Endothelial cell of umbilical vein (primary cell): ENCODE data around the gene SCGB3A1. TPM values are rescaled to one million over a fixed set of nuclear protein-coding genes. Genes with fewer than 3 reads are reported as not detected.

Experiments
- BruUV-seq: library from RNA; stranded (reverse); fragments of 400-500 nt; replicated peaks from 2 replicates; lab custom pipeline; 2021; lab: Mats Ljungman, UMichigan
- CTCF ChIA-PET: fragments of 300-600, 350-600 bp; sonication (Branson Sonifier 250); formaldehyde crosslinking; loops from one replicate; lab custom pipeline; 2021; ENCODE audit warnings: antibody characterized with exemption, inconsistent platforms; lab: Charles Lee
- POLR2A ChIA-PET: fragments of 300-600, 350-600 bp; sonication (Branson Sonifier 250); formaldehyde crosslinking; loops from one replicate; lab custom pipeline; 2021; ENCODE audit warnings: antibody characterized with exemption, inconsistent platforms; lab: Charles Lee
- DNase-seq: peaks from one replicate; pipeline ENCODE4 v3.0.0-alpha.2; 2011; ENCODE audit warnings: low read depth, low spot score
- FAIRE-seq: peaks from 2 replicates; lab custom pipeline; 2011; peaks lifted over from hg19 to GRCh38; lab: Jason Lieb, UNC
- H2AFZ ChIP-seq: 2 replicates; pipeline ENCODE4 v1.6.0; 2012; ENCODE audit warnings: low read depth, low read length, control low read depth, inconsistent platforms
- H3K27ac ChIP-seq: 2 replicates; pipeline ENCODE4 v1.5.1; 2011; ENCODE audit warnings: low read depth, mild to moderate bottlenecking, control low read depth, low read length, moderate library complexity; ENCODE audit not compliant: insufficient read depth
- H3K27me3 ChIP-seq, 2 experiments: 2 replicates each; pipeline versions ENCODE4 v1.6.0 to v1.6.1; 2011; ENCODE audit warnings: low read length in 2 of 2, mixed read lengths in 1 of 2; ENCODE audit not compliant: control insufficient read depth in 2 of 2, insufficient read depth in 2 of 2
- H3K36me3 ChIP-seq, 2 experiments: 2 replicates in 1 of 2; 3 replicates in 1 of 2; pipeline ENCODE4 v1.5.1; 2011; ENCODE audit warnings: low read length in 2 of 2, mild to moderate bottlenecking in 1 of 2, moderate library complexity in 1 of 2; ENCODE audit not compliant: control insufficient read depth in 2 of 2, insufficient read depth in 2 of 2; ENCODE audit errors: extremely low read depth in 1 of 2
- H3K4me1 ChIP-seq: 3 replicates; pipeline ENCODE4 v1.5.1; 2011; ENCODE audit warnings: mild to moderate bottlenecking, low read length; ENCODE audit not compliant: control insufficient read depth, insufficient read depth; ENCODE audit errors: extremely low read depth
- H3K4me2 ChIP-seq: 2 replicates; pipeline ENCODE4 v1.6.1; 2011; ENCODE audit warnings: low read length, control low read depth, mixed read lengths; ENCODE audit not compliant: insufficient read depth
- H3K4me3 ChIP-seq, 3 experiments: fragments of 200-600 bp in 1 of 3; sonication (generic), shearing (Covaris generic) in 1 of 3; replicated peaks in 1 of 3; 2 replicates each; pipeline ENCODE4 v1.5.1; 2011 to 2016; ENCODE audit warnings: control low read depth in 3 of 3, low read length in 3 of 3, mild to moderate bottlenecking in 2 of 3, inconsistent platforms in 1 of 3, low read depth in 1 of 3, moderate library complexity in 1 of 3; ENCODE audit not compliant: insufficient read depth in 1 of 3
- H3K79me2 ChIP-seq: 2 replicates; pipeline ENCODE4 v1.6.0; 2012; ENCODE audit warnings: low read length, inconsistent platforms; ENCODE audit not compliant: control insufficient read depth, insufficient read depth
- H3K9ac ChIP-seq: replicated peaks from 2 replicates; pipeline ENCODE3; 2011; ENCODE audit warnings: low read length, control low read depth; ENCODE audit not compliant: insufficient read depth; ENCODE audit errors: extremely low read depth
- H3K9me1 ChIP-seq: replicated peaks from 3 replicates; pipeline ENCODE4 v1.6.0; 2011; ENCODE audit warnings: mild to moderate bottlenecking, low read length; ENCODE audit not compliant: control insufficient read depth, insufficient read depth; ENCODE audit errors: extremely low read depth
- H3K9me3 ChIP-seq: replicated peaks from 2 replicates; pipeline ENCODE4 v1.5.1; 2012; ENCODE audit warnings: low read length, inconsistent platforms; ENCODE audit not compliant: control insufficient read depth, insufficient read depth
- H4K20me1 ChIP-seq: replicated peaks from 2 replicates; pipeline ENCODE3; 2011; ENCODE audit warnings: mild to moderate bottlenecking, low read length; ENCODE audit not compliant: control insufficient read depth, insufficient read depth; ENCODE audit errors: extremely low read depth
- CTCF ChIP-seq, 2 donors: IDR thresholded peaks; 1 replicate in 1 of 2; 2 replicates in 1 of 2; pipeline ENCODE4 v1.5.1; 2011; ENCODE audit warnings: low read length in 2 of 2, mild to moderate bottlenecking in 2 of 2, moderate library complexity in 2 of 2, control low read depth in 1 of 2, inconsistent platforms in 1 of 2, low read depth in 1 of 2; ENCODE audit not compliant: insufficient read depth in 1 of 2; ENCODE audit errors: extremely low read depth in 1 of 2
- EZH2 ChIP-seq: IDR thresholded peaks from 2 replicates; pipeline ENCODE4 v1.6.1; 2012; ENCODE audit warnings: borderline replicate concordance, low read depth, mild to moderate bottlenecking, moderate library complexity, low read length, inconsistent platforms; ENCODE audit not compliant: severe bottlenecking
- FOS ChIP-seq: IDR thresholded peaks from 2 replicates; pipeline ENCODE4 v1.6.1; 2011; ENCODE audit warnings: mild to moderate bottlenecking, low read length, moderate library complexity, borderline replicate concordance; ENCODE audit not compliant: insufficient read depth
- GATA2 ChIP-seq: IDR thresholded peaks from 2 replicates; pipeline ENCODE4 v1.7.0; 2011; ENCODE audit warnings: low read depth, mild to moderate bottlenecking, moderate library complexity, mixed read lengths, low read length; ENCODE audit not compliant: insufficient read length, insufficient read depth
- JUN ChIP-seq: IDR thresholded peaks from 2 replicates; pipeline ENCODE4 v1.6.1; 2011; ENCODE audit warnings: borderline replicate concordance, low read depth; ENCODE audit not compliant: insufficient read length, insufficient read depth
- MAX ChIP-seq: IDR thresholded peaks from 2 replicates; pipeline ENCODE4 v1.6.1; 2011; ENCODE audit not compliant: insufficient read depth, insufficient read length
- MYC ChIP-seq: IDR thresholded peaks from one replicate; pipeline ENCODE4 v1.6.1; 2011; ENCODE audit warnings: mild to moderate bottlenecking, low read depth, low read length
- POLR2A ChIP-seq: IDR thresholded peaks from 2 replicates; pipeline ENCODE4 v1.6.1; 2012; ENCODE audit warnings: low read depth, mild to moderate bottlenecking, control low read depth, low read length
- POLR2AphosphoS5 ChIP-seq: IDR thresholded peaks from 2 replicates; pipeline ENCODE4 v1.6.1; 2012; ENCODE audit warnings: low read depth, mild to moderate bottlenecking, control low read depth, low read length, moderate library complexity; ENCODE audit not compliant: insufficient read depth
- dilution Hi-C: fragments of 300-500 bp; cut with MboI; formaldehyde crosslinking; loops from one replicate; pipeline ENCODE4 v1.15.0; 2019; ENCODE audit warnings: low sequenced_read_pairs; ENCODE audit not compliant: extremely low pct_ligation_motif_present
- intact Hi-C: fragments of 100-400 bp; cut with micrococcal nuclease; formaldehyde crosslinking; loops from one replicate; pipeline ENCODE4 v1.10.0; 2022
- polyA plus RNA-seq, 4 experiments: library from polyadenylated mRNA; depleted of rRNA in 3 of 4; stranded (reverse) in 3 of 4; unstranded in 1 of 4; fragments of >200 nt; gene quantifications; 2 replicates each; pipeline versions ENCODE4 v1.2.1 to v1.2.3, GENCODE V29; 2011 to 2012; ENCODE audit warnings: missing spikeins in 1 of 4
- total RNA-seq: library from RNA; stranded (reverse); gene quantifications from 2 replicates; pipeline ENCODE4 v1.2.3, GENCODE V29; 2021

The SCGB3A1 gene
- total and polyA plus RNA-seq, 2 donors (not counting 3 experiments of a cell fraction or from before 2014, with no cell fraction given), result 0.73 TPM; not detected in 1

- intact Hi-C loops (no loop called here), dilution Hi-C loops (no loop called here)
- Histone ChIP-seq H2AFZ (no peak overlapping the region), H3K27ac (no peak overlapping the region), H3K27me3 (no peaks in the 10 kb centered on the region), H3K36me3 (peaks cover 0 to 20% of the 10 kb centered on the region in 2 experiments), H3K9ac (no peak overlapping the region), H3K4me1 (peaks cover 7% of the 10 kb centered on the region), H4K20me1 (no peaks in the 10 kb centered on the region), H3K4me3 (no peak overlapping the region), H3K79me2 (no peaks in the 10 kb centered on the region), H3K9me3 (no peaks in the 10 kb centered on the region), H3K4me2 (no peak overlapping the region), H3K9me1 (no peaks in the 10 kb centered on the region)
- no peak for FAIRE-seq
- no TSS peak for BruUV-seq
- CTCF ChIA-PET, result interaction anchor here (0.6 to 1.6 kb wide), 8 partner anchors 8 to 51 kb away, joined by 3 to 8 read pairs (median 4); no protein-coding TSS in a partner anchor
- POLR2A ChIA-PET, result no interaction called here
- no peak for DNase-seq
- TF ChIP-seq POLR2A, result no peak
- TF ChIP-seq CTCF (IDR thresholded peaks at IDR 0.05; ENCODE audit: extremely low read depth in 1 of 2, insufficient read depth in 1 of 2, low read depth in 1 of 2, low read length in 2 of 2), result no peak
- no peak for TF ChIP-seq POLR2AphosphoS5
- TF ChIP-seq EZH2, result no peak
Observed at GRCh38 chr5:180619563-180619915, 28.2 kb upstream of the SCGB3A1 start.

- intact Hi-C loops, result no loop called here
- DNase-seq, result no peak
Observed at GRCh38 chr5:180618829-180619562, 27.7 kb upstream of the SCGB3A1 start.

More at GRCh38 chr5:180618829-180619562, 27.7 kb upstream of the SCGB3A1 start:
- Histone ChIP-seq H3K4me2 (no peak overlapping the region), H3K27me3 (no peaks in the 10 kb centered on the region), H4K20me1 (no peaks in the 10 kb centered on the region), H2AFZ (no peak overlapping the region), H3K9ac (no peak overlapping the region), H3K9me1 (no peaks in the 10 kb centered on the region), H3K36me3 (peaks cover 0 to 20% of the 10 kb centered on the region in 2 experiments), H3K4me1 (peaks cover 7% of the 10 kb centered on the region), H3K4me3 (no peak overlapping the region), H3K9me3 (no peaks in the 10 kb centered on the region), H3K27ac (no peak overlapping the region), H3K79me2 (no peaks in the 10 kb centered on the region)
- TF ChIP-seq POLR2AphosphoS5 (no peak), JUN (no peak), GATA2 (no peak), MAX (no peak), MYC (no peak), CTCF (IDR thresholded peaks at IDR 0.05; ENCODE audit: extremely low read depth in 1 of 2, insufficient read depth in 1 of 2, low read depth in 1 of 2, low read length in 2 of 2) (no peak), EZH2 (no peak), POLR2A (no peak), FOS (no peak)
- FAIRE-seq, result no peak
- dilution Hi-C loops, result no loop called here
- POLR2A ChIA-PET, result no interaction called here
- CTCF ChIA-PET, result interaction anchor here (0.6 to 1.6 kb wide), 8 partner anchors 9 to 52 kb away, joined by 3 to 8 read pairs (median 4); no protein-coding TSS in a partner anchor
- BruUV-seq, result no TSS peak
